GM12872 (cell line): ENCODE results near the gene TTC33.

ENCODE experiments used
- TF ChIP-seq, protein P1 (sequence below): IDR thresholded peaks from 3 replicates; pipeline ENCODE4 v1.5.1; 2011; ENCODE audit warnings: low read depth, mild to moderate bottlenecking, low read length, moderate library complexity; ENCODE audit not compliant: insufficient read depth

Gene TTC33

DNA sequence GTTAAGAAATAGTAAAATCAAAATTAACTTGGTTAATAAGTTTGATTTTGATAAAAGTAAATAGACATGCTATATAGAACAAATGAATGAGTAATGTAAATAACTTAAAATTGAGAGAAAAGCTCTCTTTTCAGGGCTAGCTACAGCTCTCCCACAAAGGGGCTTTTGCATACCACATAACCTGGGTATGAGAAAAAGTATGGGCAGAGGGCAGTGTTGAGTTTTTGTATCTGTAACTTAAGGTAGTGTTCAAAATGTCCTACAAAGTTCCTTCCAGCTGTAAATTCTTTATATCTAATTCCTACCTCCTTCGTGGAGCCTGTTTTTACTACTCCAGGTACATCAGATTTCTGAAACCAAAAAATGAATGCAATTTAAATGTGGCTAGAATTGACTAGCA, 18.9 kb upstream of the TTC33 start:
- TF ChIP-seq, protein P1, sequence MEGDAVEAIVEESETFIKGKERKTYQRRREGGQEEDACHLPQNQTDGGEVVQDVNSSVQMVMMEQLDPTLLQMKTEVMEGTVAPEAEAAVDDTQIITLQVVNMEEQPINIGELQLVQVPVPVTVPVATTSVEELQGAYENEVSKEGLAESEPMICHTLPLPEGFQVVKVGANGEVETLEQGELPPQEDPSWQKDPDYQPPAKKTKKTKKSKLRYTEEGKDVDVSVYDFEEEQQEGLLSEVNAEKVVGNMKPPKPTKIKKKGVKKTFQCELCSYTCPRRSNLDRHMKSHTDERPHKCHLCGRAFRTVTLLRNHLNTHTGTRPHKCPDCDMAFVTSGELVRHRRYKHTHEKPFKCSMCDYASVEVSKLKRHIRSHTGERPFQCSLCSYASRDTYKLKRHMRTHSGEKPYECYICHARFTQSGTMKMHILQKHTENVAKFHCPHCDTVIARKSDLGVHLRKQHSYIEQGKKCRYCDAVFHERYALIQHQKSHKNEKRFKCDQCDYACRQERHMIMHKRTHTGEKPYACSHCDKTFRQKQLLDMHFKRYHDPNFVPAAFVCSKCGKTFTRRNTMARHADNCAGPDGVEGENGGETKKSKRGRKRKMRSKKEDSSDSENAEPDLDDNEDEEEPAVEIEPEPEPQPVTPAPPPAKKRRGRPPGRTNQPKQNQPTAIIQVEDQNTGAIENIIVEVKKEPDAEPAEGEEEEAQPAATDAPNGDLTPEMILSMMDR: no peak

DNA sequence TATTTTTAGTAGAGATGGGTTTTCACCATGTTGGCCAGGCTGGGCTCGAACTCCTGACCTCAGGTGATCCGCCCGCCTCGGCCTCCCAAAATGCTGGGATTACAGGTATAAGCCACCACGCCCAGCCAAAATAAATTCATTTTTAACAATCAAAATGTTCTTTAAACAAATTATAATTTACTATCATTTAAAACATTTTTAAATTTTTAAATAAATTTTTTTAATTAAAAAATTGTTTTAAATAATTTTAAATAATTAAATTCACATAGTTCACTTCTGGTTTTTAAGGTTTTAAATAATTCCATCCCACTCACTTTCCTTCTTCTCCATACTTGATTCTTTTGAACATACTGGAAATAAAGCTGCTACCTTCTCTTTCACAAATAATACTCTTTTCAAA, 15.0 kb upstream of the TTC33 start:
- TF ChIP-seq, protein P1: no peak

DNA sequence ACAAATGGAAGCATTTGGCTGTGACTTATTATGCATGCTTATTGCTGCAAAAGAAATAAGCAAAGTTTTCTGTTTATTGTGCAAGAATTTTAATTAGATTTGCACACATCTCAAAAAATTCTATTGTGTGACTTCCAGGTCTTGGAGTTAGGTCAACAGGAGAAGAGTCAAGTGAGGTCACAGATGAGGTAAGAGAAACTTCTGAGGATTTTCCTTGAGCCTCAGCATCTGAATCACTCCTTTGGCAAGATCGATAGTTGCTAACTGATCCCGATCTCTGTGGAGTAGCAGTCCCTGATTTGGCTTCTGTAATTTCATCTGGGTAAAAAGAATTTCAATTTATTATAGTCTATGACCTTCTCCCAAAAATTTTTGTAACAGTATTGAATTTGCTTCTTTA, 6.9 kb upstream of the TTC33 start:
- TF ChIP-seq, protein P1: no peak

DNA sequence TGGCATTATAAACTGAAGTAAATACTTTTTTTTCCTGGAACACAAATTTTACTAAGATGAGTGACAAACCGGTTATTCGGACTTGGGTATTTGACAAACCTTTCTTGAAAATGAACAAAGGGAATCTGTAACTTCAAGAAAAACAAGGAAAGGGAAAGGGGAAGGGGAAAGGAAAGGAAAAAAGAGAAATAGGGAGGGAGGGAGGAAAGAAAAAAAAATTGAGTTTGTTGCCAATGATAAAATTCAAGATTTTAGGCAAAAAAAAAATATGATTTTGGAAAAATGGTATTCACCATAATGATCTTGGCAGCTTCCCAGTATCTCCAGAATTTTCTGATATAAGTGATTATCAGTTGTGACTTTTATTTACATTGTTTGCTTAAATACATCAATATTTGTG, 1.6 kb upstream of the TTC33 start:
- TF ChIP-seq, protein P1: no peak

DNA sequence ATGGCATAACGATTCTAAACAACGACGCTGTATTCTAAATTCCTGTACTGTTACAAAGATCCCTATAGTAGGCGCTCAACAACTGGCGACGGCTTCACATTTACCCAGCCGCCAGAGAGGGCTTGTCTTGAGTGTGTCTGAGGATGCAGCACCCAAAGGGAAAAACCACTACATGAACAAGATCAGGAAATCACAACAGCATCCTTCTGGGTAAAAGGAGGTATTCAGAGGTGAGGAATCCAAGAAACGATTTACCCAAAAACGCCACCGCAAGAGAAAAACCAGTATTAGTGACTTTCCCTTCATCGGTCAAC, 711 bp downstream of the TTC33 start:
- TF ChIP-seq, protein P1: peak; percentile 81

DNA sequence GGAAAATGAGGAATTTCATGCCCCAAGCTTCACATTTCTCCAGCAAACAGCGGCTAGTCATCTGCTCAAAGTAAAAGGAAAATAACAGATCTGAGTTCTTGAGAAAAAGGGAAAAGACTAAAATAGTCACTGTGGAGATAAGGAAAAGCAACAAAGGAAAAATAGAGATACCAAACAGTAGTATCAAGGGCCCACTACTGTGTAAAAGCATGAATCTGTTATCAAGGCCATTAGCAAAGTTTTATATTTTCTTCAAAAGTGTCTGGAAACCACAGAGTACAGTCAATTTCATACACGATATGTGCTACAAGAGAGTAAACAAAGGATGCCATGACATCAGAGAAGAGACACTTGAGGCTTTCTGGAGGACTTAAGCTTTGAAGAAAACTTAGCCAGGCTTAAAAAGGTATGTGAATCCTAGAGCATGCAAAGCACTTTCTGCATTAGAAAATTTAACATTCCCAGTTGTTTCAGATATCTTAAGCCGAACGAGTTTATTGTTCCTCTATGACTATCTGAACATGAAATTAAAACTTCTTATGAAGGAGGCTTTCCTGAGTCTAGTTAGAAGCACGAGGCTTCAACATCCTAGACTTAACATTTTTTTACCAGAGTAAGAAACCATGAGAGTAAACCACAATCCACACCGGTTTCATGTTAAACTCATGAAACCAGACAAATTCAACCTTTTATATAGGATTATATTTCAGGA, 1.2 kb downstream of the TTC33 start:
- TF ChIP-seq, protein P1: no peak

DNA sequence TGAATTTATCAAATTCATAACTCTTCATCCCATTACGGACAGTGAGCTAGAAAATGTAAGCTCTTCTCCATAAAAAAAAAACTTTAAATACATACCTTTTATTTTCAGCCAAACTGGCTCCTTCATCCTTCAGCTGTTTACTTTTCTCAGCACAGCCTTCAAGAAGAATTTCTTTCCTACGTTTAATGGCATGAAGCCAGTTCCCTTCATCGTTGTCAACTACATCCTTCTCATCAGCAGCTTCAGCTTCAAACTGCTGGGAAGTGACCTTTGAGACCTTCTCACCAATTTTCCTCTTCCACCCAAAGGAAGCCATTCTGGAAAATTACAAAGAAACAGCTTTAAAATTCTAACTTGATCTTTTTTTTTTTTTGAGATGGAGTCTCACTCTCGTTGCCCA, 9.1 kb downstream of the TTC33 start:
- TF ChIP-seq, protein P1: no peak
